GM10248 (cell line): ENCODE results near the gene ITIH4.

Experiments
- CTCF ChIA-PET: fragments of 300-600 bp; sonication (Branson Sonifier 250); formaldehyde crosslinking; extraction: SDS; loops from one replicate; lab custom pipeline; 2021; ENCODE audit warnings: antibody characterized with exemption; lab: Yijun Ruan, JAX
- POLR2A ChIA-PET: fragments of 350-650 bp; sonication (Branson Sonifier 250); formaldehyde crosslinking; extraction: SDS; loops from one replicate; lab custom pipeline; 2020; ENCODE audit warnings: antibody characterized with exemption; lab: Yijun Ruan, JAX
- DNase-seq: peaks from one replicate; pipeline ENCODE4 v3.0.0; 2012; ENCODE audit errors: extremely low spot score
- TF ChIP-seq, protein P1 (sequence below): IDR thresholded peaks from 2 replicates; pipeline ENCODE4 v1.5.1; 2012; ENCODE audit warnings: mild to moderate bottlenecking, low read depth; ENCODE audit errors: extremely low read depth, missing control alignments, control extremely low read depth

ITIH4 gene

DNA sequence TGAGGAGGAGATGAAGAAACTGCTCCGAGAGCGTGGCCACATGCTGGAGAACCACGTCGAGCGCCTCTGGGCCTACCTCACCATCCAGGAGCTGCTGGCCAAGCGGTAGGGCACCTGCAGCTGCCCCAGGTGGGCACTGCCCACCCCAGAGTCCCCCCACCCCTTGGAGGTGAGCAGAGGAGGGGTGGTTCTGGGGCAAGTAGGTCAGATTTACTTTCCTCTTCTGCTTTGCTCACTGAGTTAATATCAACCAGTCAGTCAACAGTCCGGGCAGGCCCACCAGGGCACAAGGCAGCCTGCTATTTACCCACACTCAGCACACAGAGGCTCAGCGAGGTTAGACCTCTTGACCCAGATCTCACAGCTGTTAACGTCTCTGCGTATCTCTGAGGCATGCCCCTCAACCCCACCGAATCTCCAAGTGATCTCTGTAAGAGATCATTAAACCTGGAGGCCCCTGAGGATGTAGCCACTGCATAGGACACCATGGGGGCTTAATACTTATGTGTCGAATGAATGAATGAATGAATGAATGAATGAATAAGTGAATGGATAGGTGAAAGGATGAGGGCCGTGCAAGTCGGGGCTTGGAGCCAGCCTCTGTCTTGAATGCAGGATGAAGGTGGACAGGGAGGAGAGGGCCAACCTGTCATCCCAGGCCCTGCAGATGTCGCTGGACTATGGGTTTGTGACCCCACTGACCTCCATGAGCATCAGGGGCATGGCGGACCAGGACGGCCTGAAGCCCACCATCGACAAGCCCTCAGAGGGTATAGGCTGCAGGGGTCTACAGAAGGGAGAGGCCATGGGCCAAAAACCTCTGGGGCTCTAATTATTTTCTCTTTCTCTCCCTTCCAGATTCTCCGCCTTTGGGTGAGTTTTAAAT lies 43.9 kb downstream of the ITIH4 start:
- ChIA-PET POLR2A (no interaction called here), CTCF (interaction anchor here (0.6 to 2.6 kb wide), 5 partner anchors 11 to 30 kb away, joined by 3 to 12 read pairs (median 3); no protein-coding TSS in a partner anchor)
- DNase-seq, result no peak
- TF ChIP-seq, protein P1, sequence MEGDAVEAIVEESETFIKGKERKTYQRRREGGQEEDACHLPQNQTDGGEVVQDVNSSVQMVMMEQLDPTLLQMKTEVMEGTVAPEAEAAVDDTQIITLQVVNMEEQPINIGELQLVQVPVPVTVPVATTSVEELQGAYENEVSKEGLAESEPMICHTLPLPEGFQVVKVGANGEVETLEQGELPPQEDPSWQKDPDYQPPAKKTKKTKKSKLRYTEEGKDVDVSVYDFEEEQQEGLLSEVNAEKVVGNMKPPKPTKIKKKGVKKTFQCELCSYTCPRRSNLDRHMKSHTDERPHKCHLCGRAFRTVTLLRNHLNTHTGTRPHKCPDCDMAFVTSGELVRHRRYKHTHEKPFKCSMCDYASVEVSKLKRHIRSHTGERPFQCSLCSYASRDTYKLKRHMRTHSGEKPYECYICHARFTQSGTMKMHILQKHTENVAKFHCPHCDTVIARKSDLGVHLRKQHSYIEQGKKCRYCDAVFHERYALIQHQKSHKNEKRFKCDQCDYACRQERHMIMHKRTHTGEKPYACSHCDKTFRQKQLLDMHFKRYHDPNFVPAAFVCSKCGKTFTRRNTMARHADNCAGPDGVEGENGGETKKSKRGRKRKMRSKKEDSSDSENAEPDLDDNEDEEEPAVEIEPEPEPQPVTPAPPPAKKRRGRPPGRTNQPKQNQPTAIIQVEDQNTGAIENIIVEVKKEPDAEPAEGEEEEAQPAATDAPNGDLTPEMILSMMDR, result no peak

DNA sequence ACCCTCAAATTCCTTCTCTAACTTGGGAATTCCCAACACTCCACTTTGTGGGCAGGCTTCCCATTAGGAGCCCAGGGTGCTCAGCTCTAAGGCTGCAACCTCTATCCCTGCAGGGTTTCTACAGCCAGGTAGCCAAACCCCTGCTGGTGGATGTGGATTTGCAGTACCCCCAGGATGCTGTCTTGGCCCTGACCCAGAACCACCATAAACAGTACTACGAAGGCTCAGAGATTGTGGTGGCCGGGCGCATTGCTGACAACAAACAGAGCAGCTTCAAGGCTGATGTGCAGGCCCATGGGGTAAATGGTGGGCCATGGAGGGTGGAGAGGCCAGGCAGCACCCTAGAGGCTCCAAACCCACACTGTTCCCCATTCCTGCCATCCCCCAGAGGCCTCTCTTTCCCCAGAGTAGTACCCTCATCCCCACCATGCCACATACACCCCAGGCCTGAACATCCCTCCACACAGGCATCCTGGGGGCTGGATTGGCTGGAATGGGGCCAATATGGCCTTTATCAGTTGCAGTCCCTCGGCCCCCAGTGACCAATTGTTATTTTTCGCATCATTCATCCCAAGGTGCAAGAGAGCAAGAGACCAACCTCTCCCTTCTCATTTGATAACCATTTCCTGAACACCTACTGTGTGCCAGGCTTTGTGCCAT lies 45.4 kb downstream of the ITIH4 start:
- ChIA-PET CTCF (interaction anchor here (1.1 to 2.1 kb wide), 2 partner anchors 13 to 14 kb away, joined by 3 to 10 read pairs; partner anchors contain the start of gene NEK4), POLR2A (no interaction called here)

DNA sequence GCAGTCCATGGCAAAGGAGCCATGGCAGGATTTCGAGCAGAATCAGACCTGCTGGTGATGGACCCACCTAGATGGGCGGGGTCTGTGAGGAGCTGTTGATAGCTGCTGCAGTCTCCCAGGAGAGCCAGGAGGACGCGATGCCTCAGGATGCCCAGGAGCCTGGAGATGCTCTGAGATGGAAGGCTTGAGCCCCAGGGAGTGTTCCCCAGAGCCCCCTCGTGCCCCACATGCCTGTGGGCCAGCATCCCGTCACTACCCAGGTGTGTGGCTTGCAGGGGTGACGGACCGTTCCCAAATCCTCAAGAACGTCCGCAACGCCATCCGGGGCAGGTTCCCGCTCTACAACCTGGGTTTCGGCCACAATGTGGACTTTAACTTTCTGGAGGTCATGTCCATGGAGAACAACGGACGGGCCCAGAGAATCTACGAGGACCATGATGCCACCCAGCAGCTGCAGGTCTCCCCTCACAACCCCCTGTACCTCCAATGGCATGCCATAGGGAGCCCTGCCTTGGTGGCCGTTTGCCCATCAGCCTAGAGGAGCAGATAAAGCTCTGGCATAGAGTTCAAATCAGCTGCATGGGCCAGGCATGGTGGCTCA lies 46.4 kb downstream of the ITIH4 start:
- POLR2A ChIA-PET, result no interaction called here
- DNase-seq, result no peak
- TF ChIP-seq, protein P1, result no peak
- CTCF ChIA-PET, result interaction anchor here (1.1 to 2.1 kb wide), 2 partner anchors 13 to 14 kb away, joined by 3 to 10 read pairs; partner anchors contain the start of gene NEK4

More for the DNA sequence above, 45.4 kb downstream of the ITIH4 start:
- no peak for DNase-seq
- TF ChIP-seq, protein P1, result no peak

DNA sequence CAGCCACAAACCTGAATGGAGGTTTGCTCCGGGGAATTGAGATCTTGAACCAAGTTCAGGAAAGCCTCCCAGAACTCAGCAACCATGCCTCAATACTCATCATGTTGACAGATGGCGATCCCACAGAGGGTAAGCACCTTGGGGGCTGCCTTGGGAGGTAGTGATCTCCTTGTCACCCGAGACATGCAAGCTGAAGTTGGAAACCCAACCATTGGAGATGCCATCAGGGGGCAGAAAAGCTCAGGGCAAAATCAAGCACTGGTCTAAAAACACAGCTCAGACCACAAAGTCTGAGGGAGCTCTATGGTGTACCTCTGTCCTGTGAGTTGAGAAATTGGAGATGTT lies 47.3 kb downstream of the ITIH4 start:
- POLR2A ChIA-PET, result no interaction called here
- no peak for DNase-seq
- CTCF ChIA-PET, result interaction anchor here (1.0 to 2.1 kb wide), 3 partner anchors 9 to 68 kb away, joined by 3 to 10 read pairs (median 3); no protein-coding TSS in a partner anchor
- TF ChIP-seq, protein P1, result no peak

DNA sequence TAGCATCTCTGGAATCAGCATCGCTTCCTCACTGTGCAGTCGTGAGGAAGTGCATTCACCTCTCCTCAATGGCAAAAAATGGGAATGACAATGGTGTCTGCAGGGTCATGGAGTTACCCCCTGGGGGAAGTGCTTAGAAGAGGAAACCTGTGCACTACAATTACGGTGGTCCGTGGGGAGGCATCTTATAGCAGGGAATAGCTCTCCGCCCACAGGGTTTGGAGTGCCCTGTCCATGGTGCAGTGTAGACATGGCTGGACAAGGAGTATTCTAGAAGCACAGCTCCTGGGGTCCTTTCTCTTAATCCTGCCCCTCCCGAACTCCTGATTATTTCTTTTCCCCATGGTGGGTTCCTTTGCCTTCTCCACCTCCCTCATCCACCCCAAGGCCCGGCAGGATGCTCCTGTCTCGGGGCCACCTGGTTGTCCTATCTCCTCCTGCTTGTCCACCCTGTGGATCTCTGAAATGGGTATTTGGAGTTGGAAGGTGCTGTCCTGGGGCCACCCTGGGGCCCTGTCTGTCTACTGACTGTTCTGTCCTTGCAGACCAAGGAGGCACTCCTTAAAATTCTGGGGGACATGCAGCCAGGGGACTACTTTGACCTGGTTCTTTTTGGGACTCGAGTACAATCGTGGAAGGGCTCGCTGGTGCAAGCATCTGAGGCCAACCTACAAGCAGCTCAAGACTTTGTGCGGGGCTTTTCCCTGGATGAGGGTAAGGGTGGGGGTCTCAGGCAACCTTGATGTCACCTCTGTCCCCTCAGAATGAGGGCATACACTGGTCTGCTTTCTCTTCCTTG lies 47.9 kb downstream of the ITIH4 start:
- ChIA-PET POLR2A (no interaction called here), CTCF (interaction anchor here (1.0 to 2.1 kb wide), 3 partner anchors 10 to 68 kb away, joined by 3 to 10 read pairs (median 3); no protein-coding TSS in a partner anchor)
- TF ChIP-seq, protein P1, result no peak
- no peak for DNase-seq
